Gastrocnemius medialis (tissue), 4 donors: Measurements from ENCODE around the gene KCNJ4. TPM values are rescaled to one million over a fixed set of nuclear protein-coding genes. Genes with fewer than 3 reads are reported as not detected.

Experiments
- ATAC-seq, 2 donors: fragments of 150-250 bp; one replicate each; pipeline ENCODE4 v1.9.1; 2016
- DNase-seq, 2 donors: peaks; one replicate each; pipeline ENCODE4 v3.0.0-alpha.2; 2019
- H3K27ac ChIP-seq, 4 donors: fragments of 200-600 bp; sonication (generic); 1 replicate in 1 of 4; 2 replicates in 3 of 4; pipeline ENCODE4 v1.5.1; 2016 to 2018; ENCODE audit warnings: mild to moderate bottlenecking in 2 of 4, moderate library complexity in 1 of 4
- H3K27me3 ChIP-seq, 3 donors: fragments of 200-600 bp; sonication (generic) in 2 of 3; 1 replicate in 1 of 3; 2 replicates in 2 of 3; pipeline versions ENCODE4 v1.5.1 to v1.6.0; 2016 to 2019; ENCODE audit warnings: mild to moderate bottlenecking in 1 of 3, moderate library complexity in 1 of 3
- H3K36me3 ChIP-seq, 2 donors: fragments of 200-600 bp; sonication (generic) in 1 of 2; one replicate each; pipeline ENCODE4 v1.5.1; 2017 to 2018
- H3K4me1 ChIP-seq, 2 donors: fragments of 200-600 bp; sonication (generic) in 1 of 2; one replicate each; pipeline ENCODE4 v1.5.1; 2016 to 2017; ENCODE audit warnings: mild to moderate bottlenecking in 2 of 2
- H3K4me3 ChIP-seq, 4 donors: fragments of 200-600 bp; sonication (generic) in 3 of 4; 1 replicate in 1 of 4; 2 replicates in 3 of 4; pipeline ENCODE4 v1.5.1; 2016 to 2019; ENCODE audit warnings: mild to moderate bottlenecking in 2 of 4
- H3K9me3 ChIP-seq, 3 donors: fragments of 200-600 bp; sonication (generic) in 2 of 3; 1 replicate in 1 of 3; 2 replicates in 2 of 3; pipeline ENCODE4 v1.5.1; 2016 to 2019
- POLR2A ChIP-seq, 2 donors: fragments of 450-650 bp; IDR thresholded peaks; one replicate each; pipeline ENCODE4 v1.6.1; 2017; ENCODE audit warnings: antibody characterized with exemption in 2 of 2, mild to moderate bottlenecking in 2 of 2, moderate library complexity in 2 of 2
- in situ Hi-C, 4 donors: fragments of 200-750 bp; cut with MboI; loops; one replicate each; pipeline versions ENCODE4 v1.15.0 to v1.8.0; 2017; ENCODE audit warnings: low sequenced_read_pairs in 4 of 4
- intact Hi-C: fragments of 100-400 bp; cut with DNase I; formaldehyde crosslinking; loops from one replicate; pipeline ENCODE4 v1.15.1; 2023; ENCODE audit warnings: low total_unique reads
- total RNA-seq, 4 donors: library from RNA; depleted of rRNA; stranded (reverse); fragments of >200 nt; gene quantifications; one replicate each; pipeline versions ENCODE4 v1.1.0 to v1.2.3, GENCODE V29; 2016
- TF ChIP-seq, protein P1 (sequence below), 5 experiments: fragments of 450-650 bp in 3 of 5; fragments of 200-600 bp in 2 of 5; sonication (generic) in 2 of 5; IDR thresholded peaks in 4 of 5; conservative IDR thresholded peaks in 1 of 5; 1 replicate in 4 of 5; 2 replicates in 1 of 5; pipeline ENCODE4 v1.5.1; 2016 to 2019; ENCODE audit warnings: antibody characterized with exemption in 5 of 5, mild to moderate bottlenecking in 3 of 5, moderate library complexity in 3 of 5

The KCNJ4 gene
- total RNA-seq, 4 donors from 2014 or later: not detected

- Histone ChIP-seq H3K4me1 (no peaks in the 10 kb centered on the region), H3K9me3 (no peaks in the 10 kb centered on the region), H3K27me3 (no peaks in the 10 kb centered on the region), H3K36me3 (no peaks in the 10 kb centered on the region), H3K4me3 (no peak overlapping the region), H3K27ac (no peak overlapping the region)
- DNase-seq: no peak
- no peak for ATAC-seq
- in situ Hi-C loops (no loop called here), intact Hi-C loops (no loop called here)
- TF ChIP-seq, protein P1, sequence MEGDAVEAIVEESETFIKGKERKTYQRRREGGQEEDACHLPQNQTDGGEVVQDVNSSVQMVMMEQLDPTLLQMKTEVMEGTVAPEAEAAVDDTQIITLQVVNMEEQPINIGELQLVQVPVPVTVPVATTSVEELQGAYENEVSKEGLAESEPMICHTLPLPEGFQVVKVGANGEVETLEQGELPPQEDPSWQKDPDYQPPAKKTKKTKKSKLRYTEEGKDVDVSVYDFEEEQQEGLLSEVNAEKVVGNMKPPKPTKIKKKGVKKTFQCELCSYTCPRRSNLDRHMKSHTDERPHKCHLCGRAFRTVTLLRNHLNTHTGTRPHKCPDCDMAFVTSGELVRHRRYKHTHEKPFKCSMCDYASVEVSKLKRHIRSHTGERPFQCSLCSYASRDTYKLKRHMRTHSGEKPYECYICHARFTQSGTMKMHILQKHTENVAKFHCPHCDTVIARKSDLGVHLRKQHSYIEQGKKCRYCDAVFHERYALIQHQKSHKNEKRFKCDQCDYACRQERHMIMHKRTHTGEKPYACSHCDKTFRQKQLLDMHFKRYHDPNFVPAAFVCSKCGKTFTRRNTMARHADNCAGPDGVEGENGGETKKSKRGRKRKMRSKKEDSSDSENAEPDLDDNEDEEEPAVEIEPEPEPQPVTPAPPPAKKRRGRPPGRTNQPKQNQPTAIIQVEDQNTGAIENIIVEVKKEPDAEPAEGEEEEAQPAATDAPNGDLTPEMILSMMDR (IDR thresholded peaks at IDR 0.05 in 4 of 5, conservative IDR thresholded peaks at IDR 0.05 in 1 of 5): no peak
- TF ChIP-seq POLR2A (IDR thresholded peaks at IDR 0.05): no peak
These were observed 25.4 kb downstream of the KCNJ4 start for GRCh38 chr22:38429499-38430068.

GRCh38 chr22:38428714-38429113, 26.3 kb downstream of the KCNJ4 start:
- TF ChIP-seq POLR2A (IDR thresholded peaks at IDR 0.05): no peak
- TF ChIP-seq, protein P1 (IDR thresholded peaks at IDR 0.05 in 4 of 5, conservative IDR thresholded peaks at IDR 0.05 in 1 of 5): no peak
- Histone ChIP-seq H3K27me3 (no peaks in the 10 kb centered on the region), H3K27ac (no peak overlapping the region), H3K4me3 (no peak overlapping the region), H3K9me3 (no peaks in the 10 kb centered on the region), H3K36me3 (no peaks in the 10 kb centered on the region), H3K4me1 (no peaks in the 10 kb centered on the region)
- DNase-seq: no peak
- ATAC-seq: no peak
- in situ Hi-C loops (no loop called here), intact Hi-C loops (no loop called here)

DNA sequence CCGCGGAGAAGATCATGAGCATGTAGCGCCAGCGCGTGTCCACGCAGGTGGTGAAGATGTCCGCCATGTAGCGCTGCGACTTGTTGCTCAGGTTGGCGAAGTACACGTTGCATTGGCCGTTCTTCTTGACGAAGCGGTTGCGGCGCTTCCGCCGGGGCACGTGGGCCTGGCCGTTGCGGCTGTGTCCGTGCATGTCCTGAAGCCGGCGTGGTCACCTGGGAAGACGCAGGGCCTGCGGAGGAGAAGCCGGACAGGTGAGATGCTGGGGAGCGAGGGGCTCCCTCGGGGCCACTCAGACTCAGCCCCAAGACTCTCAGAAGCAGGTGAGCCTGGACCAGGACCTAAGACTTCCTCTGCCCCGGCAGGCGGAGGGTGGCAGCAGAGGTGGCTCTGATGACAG, 27.1 kb downstream of the KCNJ4 start:
- no peak overlapping the region for H3K4me3 ChIP-seq
- no peaks in the 10 kb centered on the region for H3K4me1 ChIP-seq
- in situ Hi-C loops: no loop called here
- intact Hi-C loops: no loop called here
- no peaks in the 10 kb centered on the region for H3K9me3 ChIP-seq
- H3K36me3 ChIP-seq: no peaks in the 10 kb centered on the region
- no peak for DNase-seq
- no peak overlapping the region for H3K27ac ChIP-seq
- TF ChIP-seq, protein P1 (IDR thresholded peaks at IDR 0.05 in 4 of 5, conservative IDR thresholded peaks at IDR 0.05 in 1 of 5): no peak
- no peak for TF ChIP-seq POLR2A (IDR thresholded peaks at IDR 0.05)
- no peak for ATAC-seq
- no peaks in the 10 kb centered on the region for H3K27me3 ChIP-seq

DNA sequence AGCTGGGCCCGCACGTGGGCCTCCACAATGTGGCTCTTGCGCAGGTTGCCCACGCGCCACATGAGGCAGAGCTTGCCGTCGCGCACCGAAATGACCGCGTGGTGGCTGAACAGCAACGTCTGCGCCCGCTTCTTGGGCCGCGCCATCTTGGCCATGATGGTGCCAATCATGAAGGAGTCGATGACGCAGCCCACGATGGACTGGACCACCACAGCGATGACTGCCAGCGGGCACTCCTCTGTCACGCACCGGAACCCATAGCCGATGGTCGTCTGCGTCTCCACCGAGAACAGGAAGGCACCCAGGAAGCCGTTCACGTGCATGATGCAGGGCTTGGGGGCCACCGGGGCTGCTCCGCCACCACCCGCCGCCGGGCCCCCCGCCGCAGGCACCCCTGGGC, 27.5 kb downstream of the KCNJ4 start:
- DNase-seq (no peak), ATAC-seq (no peak)
- in situ Hi-C loops: no loop called here
- TF ChIP-seq, protein P1 (IDR thresholded peaks at IDR 0.05 in 4 of 5, conservative IDR thresholded peaks at IDR 0.05 in 1 of 5): no peak
- TF ChIP-seq POLR2A (IDR thresholded peaks at IDR 0.05): no peak
- H3K36me3 ChIP-seq: no peaks in the 10 kb centered on the region
- intact Hi-C loops: no loop called here
- no peak overlapping the region for H3K27ac ChIP-seq
- no peaks in the 10 kb centered on the region for H3K9me3 ChIP-seq
- no peaks in the 10 kb centered on the region for H3K4me1 ChIP-seq
- no peaks in the 10 kb centered on the region for H3K27me3 ChIP-seq
- H3K4me3 ChIP-seq: no peak overlapping the region

DNA sequence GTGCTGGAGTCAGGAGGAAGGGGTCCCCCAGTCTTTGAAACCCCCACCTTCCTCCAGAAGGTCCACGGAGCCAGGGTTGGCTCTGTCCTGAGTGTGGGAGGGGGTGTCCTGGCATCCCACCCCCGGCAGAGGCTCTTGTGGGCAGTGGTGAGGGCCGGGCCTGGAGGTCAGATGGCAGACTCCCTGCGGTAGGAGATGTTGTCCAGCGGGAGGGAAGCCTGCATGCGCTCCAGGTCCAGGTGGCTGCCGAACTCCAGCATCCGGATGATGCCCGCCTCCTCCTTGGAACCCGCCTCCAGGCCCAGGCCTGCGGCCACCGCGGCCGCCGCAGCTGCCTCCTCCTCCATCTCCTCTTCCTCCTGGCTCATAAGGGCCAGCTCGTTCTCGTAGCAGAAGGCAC, 28.4 kb downstream of the KCNJ4 start:
- no peaks in the 10 kb centered on the region for H3K27me3 ChIP-seq
- no peak overlapping the region for H3K27ac ChIP-seq
- H3K36me3 ChIP-seq: no peaks in the 10 kb centered on the region
- H3K9me3 ChIP-seq: no peaks in the 10 kb centered on the region
- intact Hi-C loops: no loop called here
- TF ChIP-seq POLR2A (IDR thresholded peaks at IDR 0.05): no peak
- TF ChIP-seq, protein P1 (IDR thresholded peaks at IDR 0.05 in 4 of 5, conservative IDR thresholded peaks at IDR 0.05 in 1 of 5): no peak
- DNase-seq: no peak
- H3K4me3 ChIP-seq: no peak overlapping the region
- no peaks in the 10 kb centered on the region for H3K4me1 ChIP-seq
- in situ Hi-C loops: no loop called here
- no peak for ATAC-seq
